ENCODE data around the gene MCRIP1.

Gene MCRIP1

GRCh38 chr17:81831563-81831956, 1.5 kb downstream of the MCRIP1 start:
- Histone ChIP-seq H3K36me3 (ENCODE audit: control insufficient read depth, insufficient read depth, low read length) (no peaks in the 10 kb centered on the region), H3K27ac (ENCODE audit: insufficient read depth, low read depth, low read length, poor library complexity, severe bottlenecking) (no peak overlapping the region), H3K9me3 (ENCODE audit: control insufficient read depth, low read length) (no peaks in the 10 kb centered on the region), H3K4me3 (ENCODE audit: insufficient read depth, low read depth, low read length) (no peak overlapping the region), H3K27me3 (ENCODE audit: control insufficient read depth, insufficient read depth, low read length, poor library complexity, severe bottlenecking) (no peaks in the 10 kb centered on the region), H3K4me1 (ENCODE audit: control insufficient read depth, insufficient read depth, low read length) (peaks cover 12% of the 10 kb centered on the region)
- 89 to 91% methylated on average over 7 of the region's 7 CpGs for WGBS, 2 experiments

- WGBS, 2 experiments, result 94% methylated on average over 6 of the region's 6 CpGs
- H3K4me3 ChIP-seq (ENCODE audit: insufficient read depth, low read depth, low read length), result no peak overlapping the region
- no peaks in the 10 kb centered on the region for H3K9me3 ChIP-seq (ENCODE audit: control insufficient read depth, low read length)
- H3K4me1 ChIP-seq (ENCODE audit: control insufficient read depth, insufficient read depth, low read length), result peaks cover 12% of the 10 kb centered on the region
- H3K27ac ChIP-seq (ENCODE audit: insufficient read depth, low read depth, low read length, poor library complexity, severe bottlenecking), result no peak overlapping the region
- no peaks in the 10 kb centered on the region for H3K36me3 ChIP-seq (ENCODE audit: control insufficient read depth, insufficient read depth, low read length)
- H3K27me3 ChIP-seq (ENCODE audit: control insufficient read depth, insufficient read depth, low read length, poor library complexity, severe bottlenecking), result no peaks in the 10 kb centered on the region
These were observed 3.2 kb downstream of the MCRIP1 start for GRCh38 chr17:81829858-81830257.

- no peak overlapping the region for H3K4me3 ChIP-seq (ENCODE audit: insufficient read depth, low read depth, low read length)
- WGBS, 2 experiments, result 83 to 84% methylated on average over 7 of the region's 7 CpGs
These were observed 4.4 kb downstream of the MCRIP1 start for GRCh38 chr17:81828656-81829055.

GRCh38 chr17:81825841-81826466, 7.1 kb downstream of the MCRIP1 start:
- Histone ChIP-seq H3K27ac (ENCODE audit: insufficient read depth, low read depth, low read length, poor library complexity, severe bottlenecking) (no peak overlapping the region), H3K36me3 (ENCODE audit: control insufficient read depth, insufficient read depth, low read length) (no peaks in the 10 kb centered on the region), H3K4me1 (ENCODE audit: control insufficient read depth, insufficient read depth, low read length) (peaks cover 6% of the 10 kb centered on the region), H3K9me3 (ENCODE audit: control insufficient read depth, low read length) (no peaks in the 10 kb centered on the region), H3K27me3 (ENCODE audit: control insufficient read depth, insufficient read depth, low read length, poor library complexity, severe bottlenecking) (no peaks in the 10 kb centered on the region), H3K4me3 (ENCODE audit: insufficient read depth, low read depth, low read length) (no peak overlapping the region)
- WGBS, 2 experiments, result 82 to 83% methylated on average over 11 of the region's 11 CpGs

More at GRCh38 chr17:81828656-81829055, 4.4 kb downstream of the MCRIP1 start:
- peak overlapping the region; percentile 26 for H3K27ac ChIP-seq (ENCODE audit: insufficient read depth, low read depth, low read length, poor library complexity, severe bottlenecking)
- H3K36me3 ChIP-seq (ENCODE audit: control insufficient read depth, insufficient read depth, low read length), result no peaks in the 10 kb centered on the region
- no peaks in the 10 kb centered on the region for H3K27me3 ChIP-seq (ENCODE audit: control insufficient read depth, insufficient read depth, low read length, poor library complexity, severe bottlenecking)
- peaks cover 12% of the 10 kb centered on the region for H3K4me1 ChIP-seq (ENCODE audit: control insufficient read depth, insufficient read depth, low read length)
- H3K9me3 ChIP-seq (ENCODE audit: control insufficient read depth, low read length), result no peaks in the 10 kb centered on the region

GRCh38 chr17:81824595-81824994, 8.5 kb downstream of the MCRIP1 start:
- Histone ChIP-seq H3K9me3 (ENCODE audit: control insufficient read depth, low read length) (no peaks in the 10 kb centered on the region), H3K4me1 (ENCODE audit: control insufficient read depth, insufficient read depth, low read length) (peaks cover 6% of the 10 kb centered on the region), H3K4me3 (ENCODE audit: insufficient read depth, low read depth, low read length) (no peak overlapping the region), H3K36me3 (ENCODE audit: control insufficient read depth, insufficient read depth, low read length) (no peaks in the 10 kb centered on the region), H3K27ac (ENCODE audit: insufficient read depth, low read depth, low read length, poor library complexity, severe bottlenecking) (no peak overlapping the region), H3K27me3 (ENCODE audit: control insufficient read depth, insufficient read depth, low read length, poor library complexity, severe bottlenecking) (no peaks in the 10 kb centered on the region)
- 87 to 88% methylated on average over 11 of the region's 11 CpGs for WGBS, 2 experiments

- H3K27me3 ChIP-seq (ENCODE audit: control insufficient read depth, insufficient read depth, low read length, poor library complexity, severe bottlenecking), result no peaks in the 10 kb centered on the region
- 95 to 96% methylated on average over 33 of the region's 33 CpGs for WGBS, 2 experiments
- peaks cover 6% of the 10 kb centered on the region for H3K4me1 ChIP-seq (ENCODE audit: control insufficient read depth, insufficient read depth, low read length)
- H3K4me3 ChIP-seq (ENCODE audit: insufficient read depth, low read depth, low read length), result no peak overlapping the region
- H3K9me3 ChIP-seq (ENCODE audit: control insufficient read depth, low read length), result no peaks in the 10 kb centered on the region
- no peaks in the 10 kb centered on the region for H3K36me3 ChIP-seq (ENCODE audit: control insufficient read depth, insufficient read depth, low read length)
- no peak overlapping the region for H3K27ac ChIP-seq (ENCODE audit: insufficient read depth, low read depth, low read length, poor library complexity, severe bottlenecking)
These were observed 9.1 kb downstream of the MCRIP1 start for GRCh38 chr17:81823820-81824550.

- H3K36me3 ChIP-seq (ENCODE audit: control insufficient read depth, insufficient read depth, low read length), result no peaks in the 10 kb centered on the region
- 95 to 96% methylated on average over 30 of the region's 30 CpGs for WGBS, 2 experiments
- H3K9me3 ChIP-seq (ENCODE audit: control insufficient read depth, low read length), result no peaks in the 10 kb centered on the region
- no peaks in the 10 kb centered on the region for H3K4me1 ChIP-seq (ENCODE audit: control insufficient read depth, insufficient read depth, low read length)
- H3K27me3 ChIP-seq (ENCODE audit: control insufficient read depth, insufficient read depth, low read length, poor library complexity, severe bottlenecking), result no peaks in the 10 kb centered on the region
- H3K4me3 ChIP-seq (ENCODE audit: insufficient read depth, low read depth, low read length), result no peak overlapping the region
- no peak overlapping the region for H3K27ac ChIP-seq (ENCODE audit: insufficient read depth, low read depth, low read length, poor library complexity, severe bottlenecking)
These were observed 9.9 kb downstream of the MCRIP1 start for GRCh38 chr17:81822996-81823819.

- H3K36me3 ChIP-seq (ENCODE audit: control insufficient read depth, insufficient read depth, low read length), result no peaks in the 10 kb centered on the region
- no peaks in the 10 kb centered on the region for H3K27me3 ChIP-seq (ENCODE audit: control insufficient read depth, insufficient read depth, low read length, poor library complexity, severe bottlenecking)
- H3K27ac ChIP-seq (ENCODE audit: insufficient read depth, low read depth, low read length, poor library complexity, severe bottlenecking), result no peak overlapping the region
- no peak overlapping the region for H3K4me3 ChIP-seq (ENCODE audit: insufficient read depth, low read depth, low read length)
- H3K9me3 ChIP-seq (ENCODE audit: control insufficient read depth, low read length), result no peaks in the 10 kb centered on the region
- WGBS, 2 experiments, result 94 to 96% methylated on average over 8 of the region's 8 CpGs
- H3K4me1 ChIP-seq (ENCODE audit: control insufficient read depth, insufficient read depth, low read length), result peaks cover 4% of the 10 kb centered on the region
These were observed 10.8 kb downstream of the MCRIP1 start for GRCh38 chr17:81822312-81822637.

GRCh38 chr17:81821603-81822311, 11.3 kb downstream of the MCRIP1 start:
- no peaks in the 10 kb centered on the region for H3K27me3 ChIP-seq (ENCODE audit: control insufficient read depth, insufficient read depth, low read length, poor library complexity, severe bottlenecking)

GRCh38 chr17:81821147-81821546, 11.9 kb downstream of the MCRIP1 start:
- peaks cover 4% of the 10 kb centered on the region for H3K4me1 ChIP-seq (ENCODE audit: control insufficient read depth, insufficient read depth, low read length)
- no peak overlapping the region for H3K4me3 ChIP-seq (ENCODE audit: insufficient read depth, low read depth, low read length)
- no peaks in the 10 kb centered on the region for H3K9me3 ChIP-seq (ENCODE audit: control insufficient read depth, low read length)
- H3K36me3 ChIP-seq (ENCODE audit: control insufficient read depth, insufficient read depth, low read length), result no peaks in the 10 kb centered on the region
- 93% methylated on average over 8 of the region's 8 CpGs for WGBS, 2 experiments
- H3K27me3 ChIP-seq (ENCODE audit: control insufficient read depth, insufficient read depth, low read length, poor library complexity, severe bottlenecking), result no peaks in the 10 kb centered on the region
- no peak overlapping the region for H3K27ac ChIP-seq (ENCODE audit: insufficient read depth, low read depth, low read length, poor library complexity, severe bottlenecking)

More at GRCh38 chr17:81821603-81822311, 11.3 kb downstream of the MCRIP1 start:
- Histone ChIP-seq H3K36me3 (ENCODE audit: control insufficient read depth, insufficient read depth, low read length) (no peaks in the 10 kb centered on the region), H3K9me3 (ENCODE audit: control insufficient read depth, low read length) (no peaks in the 10 kb centered on the region), H3K4me1 (ENCODE audit: control insufficient read depth, insufficient read depth, low read length) (peaks cover 4% of the 10 kb centered on the region), H3K4me3 (ENCODE audit: insufficient read depth, low read depth, low read length) (no peak overlapping the region), H3K27ac (ENCODE audit: insufficient read depth, low read depth, low read length, poor library complexity, severe bottlenecking) (no peak overlapping the region)
- WGBS, 2 experiments, result 89 to 91% methylated on average over 20 of the region's 20 CpGs

Measured in ectodermal cell (in vitro differentiated cells).